Activated T-cell treated with anti-CD3 and anti-CD28 coated beads, Interleukin-2, amount 50 U/mL, for 72 hours (primary cell): ENCODE data around the gene SBF1. TPM values are rescaled to one million over a fixed set of nuclear protein-coding genes. Genes with fewer than 3 reads are reported as not detected.

Experiments
- ATAC-seq, 2 donors: fragments of 150-1000 bp; cut with Tn5 transposase; replicated peaks in 1 of 2; 2 replicates each; pipeline ENCODE4 v1.10.0; 2021; ENCODE audit warnings: moderate library complexity in 2 of 2, mild to moderate bottlenecking in 1 of 2
- DNase-seq, 2 donors: peaks; one replicate each; pipeline ENCODE4 v3.0.0; 2021 to 2022; ENCODE audit warnings: mixed read lengths in 1 of 2
- H3K27ac Mint-ChIP-seq: one replicate; pipeline ENCODE4 v1.8.0; 2022; ENCODE audit warnings: mild to moderate bottlenecking, moderate library complexity, mixed read lengths
- H3K27me3 Mint-ChIP-seq: one replicate; pipeline ENCODE4 v1.8.0; 2022; ENCODE audit warnings: low read depth, mixed read lengths
- H3K36me3 Mint-ChIP-seq, 2 donors: one replicate each; pipeline ENCODE4 v1.8.0; 2022; ENCODE audit warnings: mixed read lengths in 2 of 2, mild to moderate bottlenecking in 1 of 2; ENCODE audit not compliant: insufficient read depth in 2 of 2
- H3K4me1 Mint-ChIP-seq: one replicate; pipeline ENCODE4 v1.8.0; 2022; ENCODE audit warnings: low read depth, mixed read lengths
- H3K4me3 Mint-ChIP-seq, 2 donors: one replicate each; pipeline ENCODE4 v1.8.0; 2022; ENCODE audit warnings: mild to moderate bottlenecking in 2 of 2, mixed read lengths in 2 of 2, moderate library complexity in 2 of 2
- H3K9me3 Mint-ChIP-seq, 2 donors: one replicate each; pipeline ENCODE4 v1.8.0; 2022; ENCODE audit warnings: mixed read lengths in 2 of 2
- total RNA-seq, 2 donors: library from RNA; stranded (reverse); gene quantifications; one replicate each; pipeline ENCODE4 v1.2.3, GENCODE V29; 2022

SBF1 gene
- total RNA-seq, 2 donors from 2014 or later = 108 to 114 TPM

GRCh38 chr22:50463188-50463900, 11.5 kb downstream of the SBF1 start:
- H3K27me3 Mint-ChIP-seq = no peaks in the 10 kb centered on the region
- peaks cover 6% of the 10 kb centered on the region for H3K4me1 Mint-ChIP-seq
- no peaks in the 10 kb centered on the region for H3K9me3 Mint-ChIP-seq
- peaks cover 8 to 15% of the 10 kb centered on the region in 2 donors for H3K36me3 Mint-ChIP-seq
- DNase-seq = no peak
- H3K4me3 Mint-ChIP-seq = no peak overlapping the region
- no peak overlapping the region for H3K27ac Mint-ChIP-seq
- no peak for ATAC-seq

- ATAC-seq = no peak
Measured at GRCh38 chr22:50461979-50462540, 12.8 kb downstream of the SBF1 start.

GRCh38 chr22:50461536-50461935, 13.3 kb downstream of the SBF1 start:
- DNase-seq (no peak), ATAC-seq (no peak)
- Mint-ChIP-seq H3K4me3 (no peak overlapping the region), H3K4me1 (no peaks in the 10 kb centered on the region), H3K9me3 (no peaks in the 10 kb centered on the region), H3K27me3 (no peaks in the 10 kb centered on the region), H3K27ac (no peak overlapping the region), H3K36me3 (peaks cover 5 to 12% of the 10 kb centered on the region in 2 donors)

More at GRCh38 chr22:50461979-50462540, 12.8 kb downstream of the SBF1 start:
- no peaks in the 10 kb centered on the region for H3K9me3 Mint-ChIP-seq
- H3K27ac Mint-ChIP-seq = no peak overlapping the region
- H3K27me3 Mint-ChIP-seq = no peaks in the 10 kb centered on the region
- peaks cover 8 to 15% of the 10 kb centered on the region in 2 donors for H3K36me3 Mint-ChIP-seq
- no peak overlapping the region for H3K4me3 Mint-ChIP-seq
- DNase-seq = no peak
- peaks cover 5% of the 10 kb centered on the region for H3K4me1 Mint-ChIP-seq

- no peak overlapping the region for H3K27ac Mint-ChIP-seq
Measured at GRCh38 chr22:50460938-50461337, 13.9 kb downstream of the SBF1 start.

GRCh38 chr22:50459496-50460140, 15.2 kb downstream of the SBF1 start:
- no peak for DNase-seq
- Mint-ChIP-seq H3K9me3 (no peaks in the 10 kb centered on the region), H3K36me3 (peaks cover 5 to 11% of the 10 kb centered on the region in 2 donors), H3K4me1 (no peaks in the 10 kb centered on the region), H3K27me3 (no peaks in the 10 kb centered on the region), H3K4me3 (no peak overlapping the region), H3K27ac (no peak overlapping the region)
- no peak for ATAC-seq

More at GRCh38 chr22:50460938-50461337, 13.9 kb downstream of the SBF1 start:
- no peak overlapping the region for H3K4me3 Mint-ChIP-seq
- no peaks in the 10 kb centered on the region for H3K27me3 Mint-ChIP-seq
- no peak for DNase-seq
- no peak for ATAC-seq
- H3K36me3 Mint-ChIP-seq = peaks cover 5 to 11% of the 10 kb centered on the region in 2 donors
- no peaks in the 10 kb centered on the region for H3K9me3 Mint-ChIP-seq
- H3K4me1 Mint-ChIP-seq = no peaks in the 10 kb centered on the region

- H3K27ac Mint-ChIP-seq = no peak overlapping the region
Measured at GRCh38 chr22:50459016-50459415, 15.8 kb downstream of the SBF1 start.

GRCh38 chr22:50456466-50457234, 18.2 kb downstream of the SBF1 start:
- peaks cover 10% of the 10 kb centered on the region for H3K4me1 Mint-ChIP-seq
- H3K36me3 Mint-ChIP-seq = peaks cover 5 to 10% of the 10 kb centered on the region in 2 donors
- DNase-seq (peak in 1 of 2 donors; percentile 28), ATAC-seq (peak in 1 of 2 donors; percentile 30)
- no peaks in the 10 kb centered on the region for H3K27me3 Mint-ChIP-seq
- H3K4me3 Mint-ChIP-seq = no peak overlapping the region
- H3K27ac Mint-ChIP-seq = no peak overlapping the region
- H3K9me3 Mint-ChIP-seq = no peaks in the 10 kb centered on the region

More at GRCh38 chr22:50459016-50459415, 15.8 kb downstream of the SBF1 start:
- Mint-ChIP-seq H3K27me3 (no peaks in the 10 kb centered on the region), H3K4me3 (no peak overlapping the region), H3K4me1 (no peaks in the 10 kb centered on the region), H3K36me3 (peaks cover 5 to 13% of the 10 kb centered on the region in 2 donors), H3K9me3 (no peaks in the 10 kb centered on the region)
- DNase-seq = no peak
- no peak for ATAC-seq

- no peak for ATAC-seq
- H3K27me3 Mint-ChIP-seq = no peaks in the 10 kb centered on the region
Measured at GRCh38 chr22:50456026-50456425, 18.8 kb downstream of the SBF1 start.

GRCh38 chr22:50455201-50455600, 19.6 kb downstream of the SBF1 start:
- no peak overlapping the region for H3K27ac Mint-ChIP-seq
- peaks cover 1 to 14% of the 10 kb centered on the region in 2 donors for H3K36me3 Mint-ChIP-seq
- H3K9me3 Mint-ChIP-seq = no peaks in the 10 kb centered on the region
- DNase-seq (no peak), ATAC-seq (no peak)
- peaks cover 10% of the 10 kb centered on the region for H3K4me1 Mint-ChIP-seq
- no peaks in the 10 kb centered on the region for H3K27me3 Mint-ChIP-seq
- no peak overlapping the region for H3K4me3 Mint-ChIP-seq

More at GRCh38 chr22:50456026-50456425, 18.8 kb downstream of the SBF1 start:
- peaks cover 4 to 12% of the 10 kb centered on the region in 2 donors for H3K36me3 Mint-ChIP-seq
- H3K9me3 Mint-ChIP-seq = no peaks in the 10 kb centered on the region
- no peak overlapping the region for H3K27ac Mint-ChIP-seq
- no peak overlapping the region for H3K4me3 Mint-ChIP-seq
- H3K4me1 Mint-ChIP-seq = peaks cover 10% of the 10 kb centered on the region
- no peak for DNase-seq

GRCh38 chr22:50454556-50455075, 20.2 kb downstream of the SBF1 start:
- peaks cover 10% of the 10 kb centered on the region for H3K4me1 Mint-ChIP-seq
- no peak for ATAC-seq
- no peak overlapping the region for H3K27ac Mint-ChIP-seq
- H3K4me3 Mint-ChIP-seq = no peak overlapping the region
- no peak for DNase-seq
- peaks cover 1 to 17% of the 10 kb centered on the region in 2 donors for H3K36me3 Mint-ChIP-seq
- H3K9me3 Mint-ChIP-seq = no peaks in the 10 kb centered on the region
- no peaks in the 10 kb centered on the region for H3K27me3 Mint-ChIP-seq

GRCh38 chr22:50452649-50453048, 22.2 kb downstream of the SBF1 start:
- peaks cover 4 to 23% of the 10 kb centered on the region in 2 donors for H3K36me3 Mint-ChIP-seq

GRCh38 chr22:50447576-50448551, 27.0 kb downstream of the SBF1 start:
- H3K36me3 Mint-ChIP-seq = peaks cover 3 to 19% of the 10 kb centered on the region in 2 donors

More at GRCh38 chr22:50452649-50453048, 22.2 kb downstream of the SBF1 start:
- DNase-seq = no peak
- Mint-ChIP-seq H3K4me1 (peaks cover 10% of the 10 kb centered on the region), H3K9me3 (no peaks in the 10 kb centered on the region), H3K4me3 (no peak overlapping the region), H3K27me3 (no peaks in the 10 kb centered on the region), H3K27ac (peak overlapping the region; percentile 98)
- ATAC-seq = no peak

More at GRCh38 chr22:50447576-50448551, 27.0 kb downstream of the SBF1 start:
- Mint-ChIP-seq H3K27ac (no peak overlapping the region), H3K27me3 (no peaks in the 10 kb centered on the region), H3K4me3 (no peak overlapping the region), H3K9me3 (no peaks in the 10 kb centered on the region), H3K4me1 (peaks cover 13% of the 10 kb centered on the region)
- DNase-seq (no peak), ATAC-seq (no peak)
